Measurements from ENCODE around the gene KIRREL3. TPM values are rescaled to one million over a fixed set of nuclear protein-coding genes. Genes with fewer than 3 reads are reported as not detected.

KIRREL3 gene
- total RNA-seq, 2 donors from 2014 or later: 0.61 to 0.64 TPM

DNA sequence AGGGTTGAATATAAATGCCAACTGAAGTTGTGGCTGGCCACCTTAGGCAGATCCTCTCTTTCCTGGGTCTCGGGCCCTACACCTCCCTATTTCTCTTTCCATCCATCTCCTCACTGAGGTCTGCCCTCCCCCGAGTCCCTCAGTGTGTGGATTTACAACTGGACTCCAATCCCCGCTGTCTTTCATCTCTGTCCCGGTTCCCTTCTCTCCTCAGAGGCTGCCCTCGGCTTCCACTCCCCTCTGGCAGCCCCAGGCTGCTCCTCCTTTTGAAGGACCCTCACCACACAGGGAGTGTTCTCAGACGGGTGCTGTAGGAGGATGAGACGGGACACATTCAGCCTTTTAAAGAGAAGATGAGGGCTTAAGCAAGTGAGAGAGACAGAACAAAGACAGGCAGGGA is 478.0 kb downstream of the KIRREL3 start:
- no peak overlapping the region for H3K27ac ChIP-seq
- no peak for DNase-seq

GRCh38 chr11:126522152-126522551 is 478.4 kb downstream of the KIRREL3 start:
- Histone ChIP-seq H3K4me1 (no peaks in the 10 kb centered on the region), H3K9me3 (no peaks in the 10 kb centered on the region), H3K27ac (no peak overlapping the region), H3K4me3 (no peak overlapping the region), H3K36me3 (no peaks in the 10 kb centered on the region), H3K27me3 (no peaks in the 10 kb centered on the region), H3K9ac (ENCODE audit: low read depth in 2 of 2, low read length in 2 of 2) (no peak overlapping the region)
- no peak for DNase-seq
- intact Hi-C loops (cut with DNase I): no loop called here
- no peak for TF ChIP-seq CTCF (IDR thresholded peaks at IDR 0.05)

More for the DNA sequence above, 478.0 kb downstream of the KIRREL3 start:
- Histone ChIP-seq H3K27me3 (no peaks in the 10 kb centered on the region), H3K9ac (ENCODE audit: low read depth in 2 of 2, low read length in 2 of 2) (no peak overlapping the region), H3K4me3 (no peak overlapping the region), H3K4me1 (no peaks in the 10 kb centered on the region), H3K36me3 (no peaks in the 10 kb centered on the region), H3K9me3 (no peaks in the 10 kb centered on the region)
- TF ChIP-seq CTCF (IDR thresholded peaks at IDR 0.05): no peak
- intact Hi-C loops (cut with DNase I): no loop called here

GRCh38 chr11:126521196-126521595 is 479.4 kb downstream of the KIRREL3 start:
- TF ChIP-seq CTCF (IDR thresholded peaks at IDR 0.05): no peak
- intact Hi-C loops (cut with DNase I): no loop called here
- no peak overlapping the region for H3K9ac ChIP-seq (ENCODE audit: low read depth in 2 of 2, low read length in 2 of 2)

GRCh38 chr11:126519764-126520734 is 480.5 kb downstream of the KIRREL3 start:
- no peak overlapping the region for H3K4me3 ChIP-seq
- TF ChIP-seq CTCF (IDR thresholded peaks at IDR 0.05): no peak
- no peak for DNase-seq
- H3K9ac ChIP-seq (ENCODE audit: low read depth in 2 of 2, low read length in 2 of 2): no peak overlapping the region
- no peaks in the 10 kb centered on the region for H3K4me1 ChIP-seq
- intact Hi-C loops (cut with DNase I): no loop called here
- no peaks in the 10 kb centered on the region for H3K27me3 ChIP-seq
- H3K9me3 ChIP-seq: no peaks in the 10 kb centered on the region
- H3K36me3 ChIP-seq: no peaks in the 10 kb centered on the region
- no peak overlapping the region for H3K27ac ChIP-seq

More at GRCh38 chr11:126521196-126521595, 479.4 kb downstream of the KIRREL3 start:
- Histone ChIP-seq H3K27me3 (no peaks in the 10 kb centered on the region), H3K4me3 (no peak overlapping the region), H3K9me3 (no peaks in the 10 kb centered on the region), H3K4me1 (no peaks in the 10 kb centered on the region), H3K36me3 (no peaks in the 10 kb centered on the region), H3K27ac (no peak overlapping the region)
- no peak for DNase-seq

DNA sequence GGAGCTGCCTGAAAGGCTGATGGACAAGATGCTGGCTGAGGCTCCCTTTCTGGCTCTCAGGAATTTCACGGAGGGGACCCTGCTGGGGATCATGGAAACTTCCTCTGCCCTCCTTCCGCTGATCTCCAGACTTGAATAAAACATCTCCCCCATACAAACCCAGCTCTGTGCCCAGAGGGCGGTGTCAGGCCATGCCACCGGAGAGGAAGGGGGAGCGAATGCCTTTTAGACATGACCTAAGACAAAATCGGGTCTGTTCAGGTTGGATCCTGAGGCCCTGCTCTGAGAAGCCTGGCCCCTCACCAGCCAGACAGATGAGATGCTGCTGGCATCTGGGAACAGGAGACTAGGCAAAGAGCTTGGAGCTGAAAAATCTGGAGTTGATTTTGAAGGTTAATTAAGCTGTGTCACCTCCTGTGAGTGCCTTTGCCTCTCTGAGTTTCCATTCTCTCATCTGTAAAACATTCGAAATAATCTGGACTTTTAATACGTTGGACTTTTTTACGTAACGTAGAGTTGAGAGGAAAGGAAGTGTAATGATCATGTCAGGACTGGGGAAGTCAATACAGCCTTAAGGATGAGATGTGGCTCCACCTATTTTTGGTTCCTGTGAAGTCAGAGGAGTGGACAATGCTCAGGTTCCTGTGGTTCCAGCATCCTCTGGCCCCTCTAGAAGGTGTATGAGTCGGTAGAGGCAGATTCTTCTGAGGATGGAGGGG is 481.4 kb downstream of the KIRREL3 start:
- intact Hi-C loops (cut with DNase I): no loop called here
- no peak overlapping the region for H3K9ac ChIP-seq (ENCODE audit: low read depth in 2 of 2, low read length in 2 of 2)
- H3K4me3 ChIP-seq: no peak overlapping the region
- H3K9me3 ChIP-seq: no peaks in the 10 kb centered on the region
- H3K4me1 ChIP-seq: no peaks in the 10 kb centered on the region
- H3K27ac ChIP-seq: no peak overlapping the region
- H3K27me3 ChIP-seq: no peaks in the 10 kb centered on the region
- DNase-seq: no peak
- no peaks in the 10 kb centered on the region for H3K36me3 ChIP-seq
- no peak for TF ChIP-seq CTCF (IDR thresholded peaks at IDR 0.05)
